K562 (cell line): Measurements from ENCODE around the gene ZNF628. TPM values are rescaled to one million over a fixed set of nuclear protein-coding genes. Genes with fewer than 3 reads are reported as not detected.

Experiments used
- ADNP ChIP-seq: fragments of 200-800 bp; sonication (Bioruptor generic); IDR thresholded peaks from 2 replicates; pipeline ENCODE4 v1.6.1; 2016; ENCODE audit warnings: missing genetic modification characterization, missing compliant biosample characterization
- ATF1 ChIP-seq, 2 experiments: fragments of 450-650 bp in 1 of 2; IDR thresholded peaks; 2 replicates each; pipeline ENCODE4 v1.6.1; 2016; ENCODE audit warnings: missing compliant biosample characterization in 1 of 2, missing genetic modification characterization in 1 of 2
- DEAF1 ChIP-seq: fragments of 450-650 bp; formaldehyde crosslinking; IDR thresholded peaks from 2 replicates; pipeline ENCODE4 v1.4.0; 2020; ENCODE audit warnings: mild to moderate bottlenecking, moderate library complexity
- EGR1 ChIP-seq: fragments of 450-650 bp; conservative IDR thresholded peaks from 2 replicates; pipeline ENCODE4 v1.6.1; 2017; ENCODE audit warnings: mild to moderate bottlenecking
- HDAC6 ChIP-seq: IDR thresholded peaks from 2 replicates; pipeline ENCODE4 v1.6.1; 2012; ENCODE audit warnings: low read depth, mild to moderate bottlenecking, control low read depth, inconsistent platforms, low read length, moderate library complexity
- HNRNPLL ChIP-seq: fragments of 200-400 bp; formaldehyde crosslinking; IDR thresholded peaks from 2 replicates; pipeline ENCODE4 v1.6.1; 2017; ENCODE audit warnings: low read length, low read depth, mild to moderate bottlenecking; ENCODE audit not compliant: poor library complexity, severe bottlenecking
- KLF10 ChIP-seq: fragments of 250-450 bp; sonication (Bioruptor Pico); IDR thresholded peaks from 2 replicates; pipeline ENCODE4 v1.6.1; 2021; ENCODE audit warnings: matching md5 sums
- MEF2D ChIP-seq: conservative IDR thresholded peaks from 2 replicates; pipeline ENCODE4 v1.6.1; 2016; ENCODE audit warnings: low read depth, missing genetic modification characterization, missing compliant biosample characterization
- NFIC ChIP-seq: fragments of 450-650 bp; IDR thresholded peaks from 2 replicates; pipeline ENCODE4 v1.6.1; 2017; ENCODE audit warnings: mild to moderate bottlenecking, inconsistent platforms
- NFXL1 ChIP-seq: fragments of 450-650 bp; formaldehyde crosslinking; IDR thresholded peaks from 2 replicates; pipeline ENCODE4 v1.4.0; 2021; ENCODE audit warnings: mild to moderate bottlenecking
- NR2F6 ChIP-seq: fragments of 450-650 bp; formaldehyde crosslinking; IDR thresholded peaks from 2 replicates; pipeline ENCODE4 v1.4.0; 2020; ENCODE audit warnings: mild to moderate bottlenecking
- NRF1 ChIP-seq, 2 experiments: fragments of 450-650 bp; IDR thresholded peaks in 1 of 2; conservative IDR thresholded peaks in 1 of 2; 2 replicates each; pipeline ENCODE4 v1.6.1; 2014; ENCODE audit warnings: mild to moderate bottlenecking in 2 of 2
- PHF8 ChIP-seq: fragments of 200-600 bp; sonication (generic); IDR thresholded peaks from 2 replicates; pipeline ENCODE4 v1.6.1; 2012; ENCODE audit warnings: mixed run types, mild to moderate bottlenecking, inconsistent platforms, low read length, moderate library complexity, borderline replicate concordance
- PTBP1 ChIP-seq: fragments of 200-400 bp; formaldehyde crosslinking; IDR thresholded peaks from 2 replicates; pipeline ENCODE4 v1.6.1; 2017; ENCODE audit warnings: low read depth, low read length
- RB1 ChIP-seq: fragments of 450-650 bp; IDR thresholded peaks from 2 replicates; pipeline ENCODE4 v1.6.1; 2017; ENCODE audit warnings: low read depth, mild to moderate bottlenecking
- RBM25 ChIP-seq: fragments of 200-400 bp; formaldehyde crosslinking; IDR thresholded peaks from 2 replicates; pipeline ENCODE4 v1.6.1; 2018; ENCODE audit warnings: low read length, low read depth, moderate library complexity; ENCODE audit not compliant: severe bottlenecking
- SRSF1 ChIP-seq: fragments of 200-400 bp; formaldehyde crosslinking; IDR thresholded peaks from 2 replicates; pipeline ENCODE4 v1.6.1; 2017; ENCODE audit warnings: mild to moderate bottlenecking, low read depth, low read length, moderate library complexity
- TCF7 ChIP-seq: sonication (generic); IDR thresholded peaks from 2 replicates; pipeline ENCODE4 v1.6.1; 2016; ENCODE audit warnings: antibody characterized with exemption, borderline replicate concordance
- TEAD1 ChIP-seq, 2 experiments: fragments of 450-650 bp in 1 of 2; sonication (generic) in 1 of 2; formaldehyde crosslinking; IDR thresholded peaks; 2 replicates each; pipeline versions ENCODE4 v1.4.0 to v1.8.0; 2020 to 2022; ENCODE audit warnings: mild to moderate bottlenecking in 2 of 2, missing genetic modification reagents in 1 of 2
- ZBTB7A ChIP-seq: IDR thresholded peaks from 2 replicates; pipeline ENCODE4 v1.6.1; 2011; ENCODE audit warnings: low read depth, mild to moderate bottlenecking, low read length, moderate library complexity, borderline replicate concordance; ENCODE audit not compliant: control insufficient read depth
- ZNF263 ChIP-seq: sonication (generic); formaldehyde crosslinking; IDR thresholded peaks from 2 replicates; pipeline ENCODE4 v1.8.0; 2022; ENCODE audit warnings: mild to moderate bottlenecking, missing genetic modification reagents, borderline replicate concordance
- ZNF277 ChIP-seq: fragments of 250-450 bp; sonication (Bioruptor Pico); IDR thresholded peaks from 2 replicates; pipeline ENCODE4 v1.8.0; 2022; ENCODE audit warnings: inconsistent platforms, mild to moderate bottlenecking, moderate library complexity, borderline replicate concordance
- polyA plus RNA-seq, 8 experiments: library from polyadenylated mRNA; depleted of rRNA in 4 of 8; stranded (reverse) in 5 of 8; unstranded in 3 of 8; fragments of >200 nt; fragmentation: Nextera tagmentation in 2 of 8; fragmentation: Illumina TruSeq in 1 of 8; extraction: Ambion mirVana in 2 of 8; extraction: Trizol in 1 of 8; gene quantifications; 2 replicates each; pipeline versions ENCODE4 v1.2.1 to v1.2.3, GENCODE V29; 2011 to 2014; ENCODE audit warnings: inconsistent platforms in 1 of 8, missing spikeins in 1 of 8
- total RNA-seq, 7 experiments: library from RNA; depleted of rRNA in 6 of 7; stranded (reverse); fragments of >200 nt in 6 of 7; fragmentation: Illumina TruSeq in 2 of 7; extraction: Trizol in 2 of 7; gene quantifications; 2 replicates each; pipeline versions ENCODE4 v1.2.1 to v1.2.3, GENCODE V29; 2011 to 2021; ENCODE audit warnings: low replicate concordance in 1 of 7

The ZNF628 gene
- total and polyA plus RNA-seq, 9 of the 15 experiments (the other 6 are each of a cell fraction or from before 2014, with no cell fraction given), result 0.13 to 13.6 (median 2.2) TPM; not detected in 3

- peak; percentile 80; the same call in 1 of the 2 replicates for TF ChIP-seq HDAC6
- TF ChIP-seq RBM25, result peak; percentile 8
- TF ChIP-seq EGR1, result 0 out of 2 replicates have a peak, but pooled peaks have one; percentile 6
- peak; percentile 29; the same call in 1 of the 2 replicates for TF ChIP-seq RB1
- peak; percentile 74; the same call in 1 of the 2 replicates for TF ChIP-seq ZBTB7A
- 0 out of 4 replicates have a peak, but pooled peaks of 1 of the 2 experiments have one; percentile 11 for TF ChIP-seq NRF1 (conservative IDR thresholded peaks at IDR 0.05 in 1 of 2, IDR thresholded peaks at IDR 0.05 in 1 of 2)
- TF ChIP-seq NFIC, result no peak
- TF ChIP-seq DEAF1, result no peak
- TF ChIP-seq PTBP1, result no peak
- 0 out of 2 replicates have a peak, but pooled peaks have one; percentile 2 for TF ChIP-seq PHF8
- no peak for TF ChIP-seq NR2F6 (CRISPR knock-in tag)
- no peak for TF ChIP-seq ZNF277
- TF ChIP-seq ZNF263 (CRISPR knock-in tag), result peak; percentile 83
- no peak for TF ChIP-seq ADNP (tag)
- peak; percentile 37 for TF ChIP-seq HNRNPLL
- no peak for TF ChIP-seq SRSF1
- no peak for TF ChIP-seq TCF7
- no peak for TF ChIP-seq KLF10 (CRISPR knock-in tag)
- no peak for TF ChIP-seq MEF2D (tag)
- no peak for TF ChIP-seq ATF1 (CRISPR knock-in tag; IDR thresholded peaks at IDR 0.05)
- TF ChIP-seq ATF1 (tag; IDR thresholded peaks at IDR 0.05), result no peak
- TF ChIP-seq TEAD1 (CRISPR knock-in tag; IDR thresholded peaks at IDR 0.05), result no peak
- no peak for TF ChIP-seq NFXL1 (CRISPR knock-in tag)
These were observed 34.6 kb upstream of the ZNF628 start (continued) for GRCh38 chr19:55441692-55442321.
